ENCODE results near the gene NCK2. TPM values are rescaled to one million over a fixed set of nuclear protein-coding genes. Genes with fewer than 3 reads are reported as not detected.

NCK2 gene
- total RNA-seq, 4 donors from 2014 or later: 56.1 to 69.6 (median 58.7) TPM

GRCh38 chr2:105860567-105860966, 115.9 kb downstream of the NCK2 start:
- WGBS, 2 donors: 86 to 88% methylated on average over 10 of the region's 10 CpGs
- intact Hi-C loops (cut with DNase I; ENCODE audit: low total_unique reads): no loop called here
- peak in 1 of 2 donors; percentile 48 for DNase-seq (ENCODE audit: low spot score in 2 of 2)
- no peak overlapping the region for H3K4me3 ChIP-seq (ENCODE audit: low read depth, poor library complexity, severe bottlenecking)
- TF ChIP-seq CTCF (IDR thresholded peaks at IDR 0.05) (no peak), POLR2A (IDR thresholded peaks at IDR 0.05) (no peak)

- 77 to 86% methylated on average over 7 of the region's 7 CpGs for WGBS, 2 donors
- TF ChIP-seq CTCF (IDR thresholded peaks at IDR 0.05): no peak
- no peak for TF ChIP-seq POLR2A (IDR thresholded peaks at IDR 0.05)
- no peak overlapping the region for H3K4me3 ChIP-seq (ENCODE audit: low read depth, poor library complexity, severe bottlenecking)
- DNase-seq (ENCODE audit: low spot score in 2 of 2): peak in 1 of 2 donors; percentile 7
- intact Hi-C loops (cut with DNase I; ENCODE audit: low total_unique reads): no loop called here
Observed at GRCh38 chr2:105861200-105861599, 116.5 kb downstream of the NCK2 start.

GRCh38 chr2:105862843-105863242, 118.1 kb downstream of the NCK2 start:
- intact Hi-C loops (cut with DNase I; ENCODE audit: low total_unique reads): no loop called here
- no peak for DNase-seq (ENCODE audit: low spot score in 2 of 2)
- H3K4me3 ChIP-seq (ENCODE audit: low read depth, poor library complexity, severe bottlenecking): no peak overlapping the region
- no peak for TF ChIP-seq CTCF (IDR thresholded peaks at IDR 0.05)
- TF ChIP-seq POLR2A (IDR thresholded peaks at IDR 0.05): no peak
- 83 to 87% methylated on average over 5 of the region's 5 CpGs for WGBS, 2 donors

GRCh38 chr2:105864262-105864661, 119.5 kb downstream of the NCK2 start:
- 82 to 86% methylated on average over 6 of the region's 6 CpGs for WGBS, 2 donors
- H3K4me3 ChIP-seq (ENCODE audit: low read depth, poor library complexity, severe bottlenecking): no peak overlapping the region
- no peak for TF ChIP-seq POLR2A (IDR thresholded peaks at IDR 0.05)
- TF ChIP-seq CTCF (IDR thresholded peaks at IDR 0.05): no peak
- intact Hi-C loops (cut with DNase I; ENCODE audit: low total_unique reads): no loop called here
- no peak for DNase-seq (ENCODE audit: low spot score in 2 of 2)

- 77 to 82% methylated on average over 9 of the region's 9 CpGs for WGBS, 2 donors
- intact Hi-C loops (cut with DNase I; ENCODE audit: low total_unique reads): no loop called here
- DNase-seq (ENCODE audit: low spot score in 2 of 2): no peak
- TF ChIP-seq CTCF (IDR thresholded peaks at IDR 0.05) (no peak), POLR2A (IDR thresholded peaks at IDR 0.05) (no peak)
- H3K4me3 ChIP-seq (ENCODE audit: low read depth, poor library complexity, severe bottlenecking): no peak overlapping the region
Observed at GRCh38 chr2:105865222-105865913, 120.7 kb downstream of the NCK2 start.
